ENCODE measurements around the gene ABCA13. TPM values are rescaled to one million over a fixed set of nuclear protein-coding genes. Genes with fewer than 3 reads are reported as not detected.

Gene ABCA13
- polyA plus RNA-seq, 1 donor (not counting 4 experiments of a cell fraction or from before 2014, with no cell fraction given), result 0.76 TPM

GRCh38 chr7:48337781-48338180, 166.5 kb downstream of the ABCA13 start:
- Histone ChIP-seq H3K27me3 (ENCODE audit: control insufficient read depth, extremely low read depth, insufficient read depth, low read length) (no peaks in the 10 kb centered on the region), H3K4me3 (ENCODE audit: control insufficient read depth in 2 of 3, extremely low read depth in 1 of 3, insufficient read depth in 2 of 3, low read depth in 1 of 3, low read length in 3 of 3) (no peak overlapping the region), H3K4me2 (ENCODE audit: control insufficient read depth, extremely low read depth, insufficient read depth, low read depth, low read length) (no peak overlapping the region), H3K27ac (ENCODE audit: control insufficient read depth, insufficient read depth, low read length) (no peak overlapping the region), H3K9me1 (ENCODE audit: control insufficient read depth, extremely low read depth, insufficient read depth, low read length) (no peaks in the 10 kb centered on the region), H4K20me1 (ENCODE audit: control insufficient read depth, extremely low read depth, insufficient read depth, low read length) (no peaks in the 10 kb centered on the region), H3K9ac (ENCODE audit: control insufficient read depth, extremely low read depth, insufficient read depth, low read length) (no peak overlapping the region), H2AFZ (ENCODE audit: control insufficient read depth, low read length) (no peak overlapping the region), H3K9me3 (ENCODE audit: control insufficient read depth, low read depth, low read length) (no peaks in the 10 kb centered on the region), H3K4me1 (ENCODE audit: control insufficient read depth, extremely low read depth, insufficient read depth, low read length) (no peaks in the 10 kb centered on the region), H3K79me2 (ENCODE audit: control insufficient read depth, insufficient read depth, low read length) (no peaks in the 10 kb centered on the region), H3K36me3 (ENCODE audit: control insufficient read depth in 2 of 2, extremely low read depth in 1 of 2, insufficient read depth in 2 of 2, low read length in 2 of 2) (no peaks in the 10 kb centered on the region)
- DNase-seq (ENCODE audit: low read depth, low spot score), result no peak
- dilution Hi-C loops (cut with MboI; ENCODE audit: extremely low pct_ligation_motif_present, low sequenced_read_pairs), result no loop called here
- FAIRE-seq, result no peak
- TF ChIP-seq EZH2 (IDR thresholded peaks at IDR 0.05; ENCODE audit: low read length) (no peak), CTCF (optimal IDR thresholded peaks at IDR 0.05 in 1 of 3, IDR thresholded peaks at IDR 0.05 in 1 of 3, conservative IDR thresholded peaks at IDR 0.05 in 1 of 3; ENCODE audit: extremely low read depth in 1 of 3, insufficient read depth in 2 of 3, low read length in 3 of 3) (no peak)

GRCh38 chr7:48347230-48347825, 176.1 kb downstream of the ABCA13 start:
- no peaks in the 10 kb centered on the region for H4K20me1 ChIP-seq (ENCODE audit: control insufficient read depth, extremely low read depth, insufficient read depth, low read length)
- H3K27ac ChIP-seq (ENCODE audit: control insufficient read depth, insufficient read depth, low read length), result no peak overlapping the region
- H3K79me2 ChIP-seq (ENCODE audit: control insufficient read depth, insufficient read depth, low read length), result no peaks in the 10 kb centered on the region
- DNase-seq (ENCODE audit: low read depth, low spot score), result no peak
- no peak for FAIRE-seq
- no peak overlapping the region for H2AFZ ChIP-seq (ENCODE audit: control insufficient read depth, low read length)
- H3K9me3 ChIP-seq (ENCODE audit: control insufficient read depth, low read depth, low read length), result no peaks in the 10 kb centered on the region
- peaks cover 3% of the 10 kb centered on the region for H3K27me3 ChIP-seq (ENCODE audit: control insufficient read depth, extremely low read depth, insufficient read depth, low read length)
- H3K9ac ChIP-seq (ENCODE audit: control insufficient read depth, extremely low read depth, insufficient read depth, low read length), result no peak overlapping the region
- no peak overlapping the region for H3K4me3 ChIP-seq (ENCODE audit: control insufficient read depth in 2 of 3, extremely low read depth in 1 of 3, insufficient read depth in 2 of 3, low read depth in 1 of 3, low read length in 3 of 3)
- dilution Hi-C loops (cut with MboI; ENCODE audit: extremely low pct_ligation_motif_present, low sequenced_read_pairs), result no loop called here
- H3K9me1 ChIP-seq (ENCODE audit: control insufficient read depth, extremely low read depth, insufficient read depth, low read length), result no peaks in the 10 kb centered on the region
- H3K36me3 ChIP-seq (ENCODE audit: control insufficient read depth in 2 of 2, extremely low read depth in 1 of 2, insufficient read depth in 2 of 2, low read length in 2 of 2), result no peaks in the 10 kb centered on the region
- no peaks in the 10 kb centered on the region for H3K4me1 ChIP-seq (ENCODE audit: control insufficient read depth, extremely low read depth, insufficient read depth, low read length)
- TF ChIP-seq CTCF (optimal IDR thresholded peaks at IDR 0.05 in 1 of 3, IDR thresholded peaks at IDR 0.05 in 1 of 3, conservative IDR thresholded peaks at IDR 0.05 in 1 of 3; ENCODE audit: extremely low read depth in 1 of 3, insufficient read depth in 2 of 3, low read length in 3 of 3) (no peak), EZH2 (IDR thresholded peaks at IDR 0.05; ENCODE audit: low read length) (no peak)
- no peak overlapping the region for H3K4me2 ChIP-seq (ENCODE audit: control insufficient read depth, extremely low read depth, insufficient read depth, low read depth, low read length)
